DMS153 (cell line): ENCODE measurements around the gene TCF4.

Experiments used
- DNase-seq: peaks from one replicate; lab custom pipeline; 2025; lab: John Stamatoyannopoulos, UW

Gene TCF4

DNA sequence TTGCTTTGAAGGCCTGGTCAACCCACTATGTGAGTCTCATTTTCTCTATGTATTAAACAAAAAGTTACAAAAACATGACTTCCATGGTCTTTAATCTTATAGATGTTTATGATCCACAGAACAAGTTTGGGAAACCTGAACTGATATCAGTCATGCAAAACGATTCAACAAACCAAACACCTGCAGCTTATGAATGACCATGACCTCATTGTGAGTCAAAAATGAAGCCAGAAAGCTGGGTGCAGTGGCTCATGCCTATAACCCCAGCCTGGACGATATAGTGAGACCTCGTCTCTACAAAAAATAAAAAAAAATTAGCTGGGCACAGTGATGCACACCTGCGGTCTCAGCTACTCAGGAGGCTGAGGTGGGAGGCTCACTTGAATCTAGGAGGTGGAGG lies 358.3 kb downstream of the TCF4 start:
- DNase-seq = no peak

- DNase-seq = no peak
Measured at GRCh38 chr18:55228707-55229106, 359.3 kb downstream of the TCF4 start.

DNA sequence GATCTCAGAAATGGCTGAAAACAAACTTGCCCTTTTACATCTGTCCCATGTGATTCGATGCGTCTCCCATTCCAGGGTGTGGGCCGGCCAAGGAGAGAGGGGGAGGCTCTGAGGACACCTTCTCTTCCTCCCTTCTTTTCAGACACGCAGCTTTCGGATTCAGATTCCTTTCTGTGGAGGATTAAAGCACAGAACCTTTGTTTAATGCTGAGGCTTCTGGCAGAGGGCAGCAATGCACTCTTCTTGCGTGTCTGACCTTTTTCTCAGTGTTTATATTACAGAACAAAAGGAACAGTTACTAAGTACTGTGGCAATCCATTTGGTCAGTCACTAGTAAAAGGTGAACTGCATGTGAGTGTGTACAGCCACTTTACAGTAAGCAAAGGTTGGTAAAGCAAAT lies 359.8 kb downstream of the TCF4 start:
- DNase-seq = no peak

GRCh38 chr18:55227771-55228170 lies 360.2 kb downstream of the TCF4 start:
- DNase-seq = no peak

- DNase-seq = no peak
Measured at GRCh38 chr18:55226044-55226443, 361.9 kb downstream of the TCF4 start.

DNA sequence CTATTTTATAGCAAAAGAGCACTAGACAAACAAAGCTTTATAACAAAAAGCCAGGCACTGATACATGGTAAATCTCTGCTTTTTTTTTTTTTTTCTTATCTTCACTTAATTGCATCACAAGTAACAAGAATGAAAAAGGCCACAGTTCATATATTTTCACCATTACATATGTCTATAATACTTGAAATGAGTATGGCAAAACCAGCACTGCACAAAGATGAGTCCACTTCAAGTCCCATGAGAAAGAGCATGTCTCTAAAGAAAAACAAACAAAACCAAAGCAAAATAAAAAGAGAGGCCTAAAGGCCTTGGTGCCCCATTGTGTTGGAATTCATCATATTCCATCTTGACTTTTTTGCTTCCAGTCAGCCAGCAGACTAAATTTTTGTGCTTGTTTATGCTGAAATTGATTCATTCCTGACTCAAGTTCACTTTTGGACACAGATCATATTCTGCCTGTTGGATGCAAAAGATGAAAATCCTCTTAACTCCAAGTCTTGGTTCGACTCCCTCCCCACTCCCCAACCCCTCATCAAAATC lies 363.8 kb downstream of the TCF4 start:
- no peak for DNase-seq

- DNase-seq = no peak
Measured at GRCh38 chr18:55221622-55222021, 366.4 kb downstream of the TCF4 start.

GRCh38 chr18:55220523-55220922 lies 367.5 kb downstream of the TCF4 start:
- no peak for DNase-seq

GRCh38 chr18:55219823-55220222 lies 368.2 kb downstream of the TCF4 start:
- no peak for DNase-seq

GRCh38 chr18:55219059-55219458 lies 368.9 kb downstream of the TCF4 start:
- DNase-seq = no peak

GRCh38 chr18:55214969-55215368 lies 373.0 kb downstream of the TCF4 start:
- no peak for DNase-seq

DNA sequence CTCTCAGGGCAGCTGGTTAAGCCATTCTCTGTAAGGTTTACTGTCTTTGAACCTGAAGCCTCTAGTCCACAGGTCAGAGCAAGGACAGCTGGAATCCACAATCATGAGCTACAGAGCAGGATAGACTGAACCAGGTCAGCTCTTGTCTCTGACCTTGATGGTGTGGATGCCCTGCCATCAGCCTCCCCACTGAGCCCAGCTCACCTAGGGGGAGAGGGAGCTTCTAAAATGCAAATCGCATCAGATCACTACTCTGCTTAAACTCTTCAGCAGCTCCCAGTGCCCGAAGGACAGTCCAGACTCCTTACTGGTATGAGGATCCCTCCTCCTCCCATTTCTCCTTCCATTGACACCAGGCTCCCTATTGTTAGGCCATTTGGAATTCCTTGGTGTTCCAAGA lies 373.5 kb downstream of the TCF4 start:
- DNase-seq = no peak

DNA sequence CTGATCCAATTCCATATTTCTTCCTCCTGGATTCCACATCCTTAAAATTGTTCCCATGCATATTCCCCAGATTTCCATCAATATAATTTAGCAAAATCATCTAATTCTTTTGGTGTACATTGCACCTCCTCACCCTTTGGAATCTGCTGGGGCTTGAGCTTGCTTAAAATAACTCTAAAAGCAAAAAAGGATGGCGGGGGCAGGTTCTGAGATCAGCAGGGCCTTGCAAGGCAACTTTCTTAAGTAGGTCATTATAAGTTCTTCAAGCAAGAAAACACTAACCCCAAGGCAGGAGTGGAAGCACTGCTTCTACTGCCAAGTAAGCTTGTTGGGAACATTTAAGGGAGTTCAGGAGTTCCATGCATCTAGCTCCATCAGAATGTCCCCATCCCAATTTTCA lies 374.4 kb downstream of the TCF4 start:
- DNase-seq = no peak

- no peak for DNase-seq
Measured at GRCh38 chr18:55206927-55207326, 381.1 kb downstream of the TCF4 start.

DNA sequence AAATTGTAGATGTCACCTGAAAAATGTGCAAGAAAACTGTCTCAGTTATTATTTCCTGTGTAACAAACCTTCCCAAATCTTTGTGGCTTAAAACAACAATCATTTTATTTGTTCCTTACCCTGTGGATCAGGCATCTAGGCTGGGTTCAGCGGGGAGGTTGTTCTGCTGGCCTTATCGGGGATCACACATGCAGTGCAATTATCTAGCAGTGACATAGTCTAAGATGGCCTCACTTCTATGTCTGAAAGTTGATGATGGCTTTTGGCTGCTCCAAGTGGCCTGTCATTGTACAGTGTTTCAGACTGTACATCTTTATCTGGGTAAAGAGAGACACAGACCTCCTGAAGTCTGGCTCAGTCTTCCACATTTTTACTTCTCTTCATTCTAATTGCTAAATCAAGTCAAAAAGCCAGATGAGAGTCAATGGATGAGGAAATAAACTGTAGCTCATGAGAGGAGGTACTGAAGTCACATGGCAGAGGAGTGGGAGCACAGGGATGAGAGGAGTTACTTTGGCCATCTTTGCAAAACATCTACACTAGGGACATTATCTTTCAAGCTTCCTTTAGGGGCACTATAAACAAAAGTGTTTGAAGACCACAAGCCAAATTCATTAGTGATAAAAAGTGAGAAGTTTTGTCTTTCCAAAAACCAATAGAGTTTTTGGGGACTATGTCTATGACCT lies 385.6 kb downstream of the TCF4 start:
- DNase-seq = no peak

DNA sequence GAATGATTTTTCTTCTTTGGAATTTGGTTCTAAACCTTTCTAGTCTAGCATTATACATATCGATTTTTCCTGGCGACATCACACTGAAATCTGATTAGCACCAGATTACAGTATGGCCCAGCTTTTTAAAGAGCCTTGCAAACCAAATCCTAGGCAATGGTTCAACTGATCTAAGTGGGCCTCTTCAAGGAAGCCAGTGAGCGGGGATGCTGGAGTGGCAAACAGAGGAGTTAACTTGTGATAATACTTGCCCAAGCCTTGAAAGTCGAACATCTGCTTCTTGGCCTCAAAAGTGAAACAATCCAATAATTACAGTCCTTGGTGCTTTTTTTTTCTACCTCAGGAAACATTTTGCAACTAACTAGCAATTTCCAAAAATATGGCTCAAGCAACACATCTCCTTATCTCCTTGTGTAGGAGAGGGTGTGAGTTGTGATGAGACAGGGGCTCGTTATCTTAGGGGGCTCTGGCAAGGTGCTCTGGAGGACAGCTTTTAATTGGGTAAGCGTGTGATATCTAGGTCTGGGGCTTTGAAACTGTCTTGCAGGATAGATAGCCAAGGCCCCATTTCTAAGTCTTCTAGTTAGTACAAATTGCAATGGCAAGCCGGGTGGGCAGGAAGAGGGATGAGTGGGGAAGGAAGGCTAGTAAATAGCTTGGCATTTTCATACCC lies 388.6 kb downstream of the TCF4 start:
- no peak for DNase-seq

DNA sequence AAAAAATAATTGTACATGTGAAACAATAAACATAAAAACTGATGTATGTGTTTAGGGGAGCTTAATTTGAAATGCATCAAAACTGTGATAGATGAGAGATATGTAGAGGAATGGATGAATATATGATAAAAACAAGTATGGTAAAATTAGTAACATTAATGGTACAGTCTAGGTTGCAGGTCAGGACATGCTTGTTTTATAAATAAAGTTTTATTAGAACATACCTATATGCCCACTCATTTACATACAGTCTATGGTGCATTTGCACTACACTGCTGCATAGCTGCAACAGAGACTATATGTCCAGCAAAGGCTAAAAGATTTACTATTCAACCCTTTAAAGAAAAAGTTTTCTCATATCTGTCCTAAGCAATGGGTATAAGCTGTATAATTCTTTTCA lies 392.1 kb downstream of the TCF4 start:
- DNase-seq = no peak

GRCh38 chr18:55189972-55190371 lies 398.0 kb downstream of the TCF4 start:
- no peak for DNase-seq

- no peak for DNase-seq
Measured at GRCh38 chr18:55186588-55186987, 401.4 kb downstream of the TCF4 start.

GRCh38 chr18:55185391-55185790 lies 402.6 kb downstream of the TCF4 start:
- DNase-seq = no peak

DNA sequence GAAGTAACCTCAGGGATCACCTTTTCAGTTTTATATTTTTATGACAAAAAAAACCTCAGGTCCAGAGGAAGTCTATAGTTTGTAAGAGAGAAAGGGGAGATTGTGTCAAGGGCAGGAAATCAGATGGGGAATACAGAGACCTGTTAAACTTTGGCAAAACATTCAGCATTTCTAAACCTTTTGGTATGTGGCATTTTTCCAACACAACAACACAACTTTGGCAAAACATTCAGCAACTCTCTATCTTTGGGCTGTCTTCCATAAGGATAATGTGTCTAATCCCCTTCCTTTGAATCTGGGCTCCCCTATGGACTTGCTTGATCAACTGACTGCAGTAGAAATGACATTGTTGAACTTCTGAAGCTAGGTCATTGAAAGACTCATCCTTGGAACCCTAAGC lies 408.2 kb downstream of the TCF4 start:
- DNase-seq = no peak

DNA sequence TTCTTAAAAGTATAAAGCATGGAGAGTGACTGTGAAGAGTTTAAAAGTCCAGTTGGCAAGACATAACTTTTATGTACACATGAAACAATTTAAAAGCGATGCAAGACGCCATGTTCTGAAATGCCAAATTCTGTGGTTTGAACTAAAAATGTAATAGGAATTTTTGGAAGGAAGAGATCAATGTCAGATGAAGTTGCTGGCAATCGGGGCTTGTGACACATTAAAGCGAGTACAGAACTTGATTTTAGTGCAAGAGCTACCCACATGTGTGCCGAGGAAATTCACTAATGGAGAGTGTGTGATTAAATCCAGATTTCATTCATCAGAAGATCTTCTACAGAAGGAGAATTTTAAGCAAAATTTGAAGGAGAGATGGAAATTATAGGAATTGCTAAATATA lies 408.6 kb downstream of the TCF4 start:
- no peak for DNase-seq

GRCh38 chr18:55173291-55173690 lies 414.7 kb downstream of the TCF4 start:
- DNase-seq = no peak
